Glutamatergic neuron (in vitro differentiated cells): ENCODE results near the gene BARD1. TPM values are rescaled to one million over a fixed set of nuclear protein-coding genes. Genes with fewer than 3 reads are reported as not detected.

Source experiments
- DNase-seq: peaks from one replicate; pipeline ENCODE4 v3.0.0; 2022
- H3K27ac Mint-ChIP-seq: one replicate; pipeline ENCODE4 v1.8.0; 2020; ENCODE audit warnings: mild to moderate bottlenecking, mixed read lengths, inconsistent platforms; ENCODE audit not compliant: unreplicated experiment
- H3K27me3 Mint-ChIP-seq: one replicate; pipeline ENCODE4 v1.8.0; 2020; ENCODE audit warnings: mild to moderate bottlenecking, moderate library complexity, mixed read lengths, inconsistent platforms; ENCODE audit not compliant: unreplicated experiment
- H3K36me3 Mint-ChIP-seq: one replicate; pipeline ENCODE4 v1.8.0; 2020; ENCODE audit warnings: mild to moderate bottlenecking, mixed read lengths, inconsistent platforms; ENCODE audit not compliant: unreplicated experiment
- H3K4me1 Mint-ChIP-seq: one replicate; pipeline ENCODE4 v1.8.0; 2020; ENCODE audit warnings: mild to moderate bottlenecking, low read depth, mixed read lengths, inconsistent platforms; ENCODE audit not compliant: unreplicated experiment
- H3K4me3 Mint-ChIP-seq: one replicate; pipeline ENCODE4 v1.8.0; 2020; ENCODE audit warnings: mild to moderate bottlenecking, mixed read lengths, inconsistent platforms; ENCODE audit not compliant: unreplicated experiment
- H3K9me3 Mint-ChIP-seq: one replicate; pipeline ENCODE4 v1.8.0; 2020; ENCODE audit warnings: mild to moderate bottlenecking, moderate library complexity, mixed read lengths, inconsistent platforms; ENCODE audit not compliant: unreplicated experiment
- CTCF ChIP-seq: fragments of 200-600 bp; sonication (generic); IDR thresholded peaks from one replicate; pipeline ENCODE4 v1.5.0; 2021; ENCODE audit not compliant: partially characterized antibody, unreplicated experiment
- total RNA-seq: library from RNA; stranded (reverse); fragmentation: NEBNext Ultra II Directional; extraction: Animal tissue kit (Norgen Biotek cat#: 25700); gene quantifications from one replicate; pipeline ENCODE4 v1.2.1, GENCODE V29; 2021; ENCODE audit not compliant: unreplicated experiment

The BARD1 gene
- total RNA-seq, 1 donor from 2014 or later = 33.6 TPM

GRCh38 chr2:214810671-214811070 is 1.2 kb upstream of the BARD1 start:
- Mint-ChIP-seq H3K27me3 (peaks cover 6% of the 10 kb centered on the region), H3K27ac (peak overlapping the region; percentile 14), H3K4me3 (peak overlapping the region; percentile 86), H3K9me3 (peaks cover 10% of the 10 kb centered on the region), H3K4me1 (peaks cover 18% of the 10 kb centered on the region), H3K36me3 (no peaks in the 10 kb centered on the region)
- DNase-seq = no peak
- TF ChIP-seq CTCF = no peak

GRCh38 chr2:214809751-214810564 is 475 bp upstream of the BARD1 start:
- H3K27ac Mint-ChIP-seq = peak overlapping the region; percentile 88
- no peaks in the 10 kb centered on the region for H3K36me3 Mint-ChIP-seq
- peaks cover 10% of the 10 kb centered on the region for H3K9me3 Mint-ChIP-seq
- peak; percentile 100 for DNase-seq
- peaks cover 6% of the 10 kb centered on the region for H3K27me3 Mint-ChIP-seq
- H3K4me3 Mint-ChIP-seq = peak overlapping the region; percentile 86
- peaks cover 24% of the 10 kb centered on the region for H3K4me1 Mint-ChIP-seq
- TF ChIP-seq CTCF = no peak

- Mint-ChIP-seq H3K4me1 (peaks cover 35% of the 10 kb centered on the region), H3K36me3 (no peaks in the 10 kb centered on the region), H3K27me3 (peaks cover 8% of the 10 kb centered on the region), H3K27ac (no peak overlapping the region), H3K9me3 (peaks cover 10% of the 10 kb centered on the region), H3K4me3 (peak overlapping the region; percentile 94)
- DNase-seq = no peak
- no peak for TF ChIP-seq CTCF
These were observed 1.8 kb downstream of the BARD1 start for GRCh38 chr2:214807653-214808052.

GRCh38 chr2:214801768-214802397 is 7.6 kb downstream of the BARD1 start:
- DNase-seq = no peak
- Mint-ChIP-seq H3K36me3 (no peaks in the 10 kb centered on the region), H3K27ac (no peak overlapping the region), H3K4me1 (peaks cover 27% of the 10 kb centered on the region), H3K4me3 (no peak overlapping the region), H3K27me3 (peaks cover 2% of the 10 kb centered on the region), H3K9me3 (no peaks in the 10 kb centered on the region)
- TF ChIP-seq CTCF = no peak

GRCh38 chr2:214801068-214801467 is 8.4 kb downstream of the BARD1 start:
- Mint-ChIP-seq H3K27ac (no peak overlapping the region), H3K36me3 (no peaks in the 10 kb centered on the region), H3K9me3 (no peaks in the 10 kb centered on the region), H3K4me3 (no peak overlapping the region), H3K27me3 (peaks cover 2% of the 10 kb centered on the region), H3K4me1 (peaks cover 25% of the 10 kb centered on the region)
- TF ChIP-seq CTCF = no peak
- no peak for DNase-seq
